Measurements from ENCODE around the gene COA5. TPM values are rescaled to one million over a fixed set of nuclear protein-coding genes. Genes with fewer than 3 reads are reported as not detected.
"Not testable (repeated sequence)": the region's sequence is repeated elsewhere in the genome, so short reads cannot be mapped to it uniquely, and the experiment has no call there.

COA5 gene
- total and polyA plus RNA-seq, 7 donors = 22.5 to 58.5 (median 33.2) TPM

GRCh38 chr2:98605076-98605475, 3.2 kb downstream of the COA5 start:
- Histone ChIP-seq H3K4me1 (peaks cover 33% of the 10 kb centered on the region), H3K27ac (peak overlapping the region; percentile 11), H3K9me3 (no peaks in the 10 kb centered on the region), H3K27me3 (ENCODE audit: insufficient read depth in 3 of 3, low read length in 2 of 3) (no peaks in the 10 kb centered on the region), H3K4me3 (no peak overlapping the region), H3K36me3 (ENCODE audit: insufficient read depth in 1 of 2, low read depth in 1 of 2) (peaks cover 3 to 43% of the 10 kb centered on the region in 2 donors)
- DNase-seq (no peak), ATAC-seq (no peak)
- 67 to 81% (median 73%) methylated on average over 3 of the region's 3 CpGs for WGBS, 3 donors
- intact Hi-C loops (cut with DNase I) = loop anchor here in 1 of 2 donors (10.0 kb wide), 1 partner anchor 190 kb away; no protein-coding TSS in a partner anchor
- no peak for TF ChIP-seq CTCF (IDR thresholded peaks at IDR 0.05)

- Histone ChIP-seq H3K27ac (peak overlapping the region; percentile 11), H3K4me1 (peaks cover 28% of the 10 kb centered on the region), H3K9me3 (no peaks in the 10 kb centered on the region), H3K36me3 (ENCODE audit: insufficient read depth in 1 of 2, low read depth in 1 of 2) (peaks cover 8 to 46% of the 10 kb centered on the region in 2 donors), H3K27me3 (ENCODE audit: insufficient read depth in 3 of 3, low read length in 2 of 3) (no peaks in the 10 kb centered on the region), H3K4me3 (no peak overlapping the region)
- WGBS, 3 donors = 47 to 80% (median 50%) methylated on average over 2 of the region's 2 CpGs
- intact Hi-C loops (cut with DNase I) = loop anchor here (5.0 to 10.0 kb wide), 3 partner anchors 37 to 192 kb away; no protein-coding TSS in a partner anchor
- no peak for TF ChIP-seq CTCF (IDR thresholded peaks at IDR 0.05)
- ATAC-seq (no peak), DNase-seq (no peak)
These were observed 3.8 kb downstream of the COA5 start for GRCh38 chr2:98604547-98604946.

GRCh38 chr2:98601532-98602132, 6.7 kb downstream of the COA5 start:
- no peaks in the 10 kb centered on the region for H3K27me3 ChIP-seq (ENCODE audit: insufficient read depth in 3 of 3, low read length in 2 of 3)
- peak; percentile 76 to 84 (median 77) for ATAC-seq
- intact Hi-C loops (cut with DNase I) = loop anchor here (5.0 to 10.0 kb wide), 3 partner anchors 34 to 189 kb away; no protein-coding TSS in a partner anchor
- peaks cover 8 to 74% of the 10 kb centered on the region in 2 donors for H3K36me3 ChIP-seq (ENCODE audit: insufficient read depth in 1 of 2, low read depth in 1 of 2)
- 70 to 73% (median 72%) methylated on average over 3 of the region's 3 CpGs for WGBS, 3 donors
- H3K4me1 ChIP-seq = peaks cover 15% of the 10 kb centered on the region
- peak; percentile 54 for TF ChIP-seq CTCF (IDR thresholded peaks at IDR 0.05)
- peak in 1 of 2 donors; percentile 39 for DNase-seq
- no peak overlapping the region for H3K27ac ChIP-seq
- H3K9me3 ChIP-seq = no peaks in the 10 kb centered on the region
- no peak overlapping the region for H3K4me3 ChIP-seq

- H3K9me3 ChIP-seq = no peaks in the 10 kb centered on the region
- H3K36me3 ChIP-seq (ENCODE audit: insufficient read depth in 1 of 2, low read depth in 1 of 2) = peaks cover 8 to 80% of the 10 kb centered on the region in 2 donors
- no peak overlapping the region for H3K27ac ChIP-seq
- WGBS, 3 donors = 91 to 95% (median 92%) methylated on average over 1 of the region's 1 CpG
- DNase-seq (no peak), ATAC-seq (no peak)
- intact Hi-C loops (cut with DNase I) = no loop called here
- H3K4me3 ChIP-seq = no peak overlapping the region
- no peak for TF ChIP-seq CTCF (IDR thresholded peaks at IDR 0.05)
- H3K4me1 ChIP-seq = no peaks in the 10 kb centered on the region
- H3K27me3 ChIP-seq (ENCODE audit: insufficient read depth in 3 of 3, low read length in 2 of 3) = no peaks in the 10 kb centered on the region
These were observed 9.4 kb downstream of the COA5 start for GRCh38 chr2:98598781-98599428.

- H3K27ac ChIP-seq; ATAC-seq; H3K27me3 ChIP-seq (ENCODE audit: insufficient read depth in 3 of 3, low read length in 2 of 3); H3K9me3 ChIP-seq; DNase-seq; intact Hi-C loops (cut with DNase I); H3K4me3 ChIP-seq; H3K4me1 ChIP-seq: not testable (repeated sequence)
- peaks cover under 1 to 42% of the 10 kb centered on the region in 2 donors for H3K36me3 ChIP-seq (ENCODE audit: insufficient read depth in 1 of 2, low read depth in 1 of 2)
- WGBS, 3 donors = 77 to 86% (median 78%) methylated on average over 2 of the region's 4 CpGs
These were observed 13.6 kb downstream of the COA5 start for GRCh38 chr2:98594665-98595064.

Measured in psoas muscle (tissue), 8 donors.